K562 (cell line): ENCODE data around the gene YBEY. TPM values are rescaled to one million over a fixed set of nuclear protein-coding genes. Genes with fewer than 3 reads are reported as not detected.

ENCODE experiments used
- ATAC-seq: fragments of 200-7000 bp; cut with Tn5 transposase; 3 replicates; pipeline ENCODE4 v1.9.1; 2020; ENCODE audit warnings: moderate library complexity
- BruUV-seq: library from RNA; stranded (reverse); fragments of 400-500 nt; replicated peaks from 2 replicates; lab custom pipeline; 2021; lab: Mats Ljungman, UMichigan
- CTCF ChIA-PET: fragments of 300-600 bp; formaldehyde crosslinking; extraction: SDS; loops from one replicate; lab custom pipeline; 2021; ENCODE audit warnings: low intra/inter-chr PET ratio; lab: Yijun Ruan, JAX
- POLR2A ChIA-PET: fragments of 300-600, 350-650 bp; sonication (Branson Sonifier 250); formaldehyde crosslinking; extraction: SDS; loops from one replicate; lab custom pipeline; 2021; ENCODE audit warnings: antibody characterized with exemption, inconsistent platforms; lab: Yijun Ruan, JAX
- DNase-seq, 4 experiments: peaks; one replicate each; pipeline versions ENCODE4 v3.0.0 to v3.0.0-alpha.2; 2011 to 2018; ENCODE audit warnings: low spot score in 3 of 4, mixed read lengths in 3 of 4; ENCODE audit errors: extremely low read depth in 1 of 4
- FAIRE-seq: peaks from 2 replicates; lab custom pipeline; 2011; peaks lifted over from hg19 to GRCh38; lab: Jason Lieb, UNC
- H2AFZ ChIP-seq: 2 replicates; pipeline ENCODE4 v1.6.0; 2011; ENCODE audit warnings: low read depth, low read length, control low read depth, inconsistent platforms
- H3K27ac ChIP-seq: fragments of 200-600 bp; 3 replicates; pipeline ENCODE4 v1.8.0; 2011; ENCODE audit warnings: low read depth, mild to moderate bottlenecking, control low read depth, inconsistent platforms, low read length, moderate library complexity, mixed read lengths; ENCODE audit errors: extremely low read depth
- H3K27me3 ChIP-seq, 2 experiments: fragments of 300-600 bp in 1 of 2; 2 replicates in 1 of 2; 3 replicates in 1 of 2; pipeline versions ENCODE4 v1.6.0 to v1.8.0; 2011; ENCODE audit warnings: inconsistent platforms in 2 of 2, low read length in 2 of 2, mild to moderate bottlenecking in 1 of 2, mixed read lengths in 1 of 2, moderate library complexity in 1 of 2; ENCODE audit not compliant: control insufficient read depth in 2 of 2, insufficient read depth in 2 of 2
- H3K36me3 ChIP-seq: fragments of 300-600 bp; 3 replicates; pipeline ENCODE4 v1.8.0; 2011; ENCODE audit warnings: mild to moderate bottlenecking, low read length, inconsistent platforms; ENCODE audit not compliant: control insufficient read depth, insufficient read depth
- H3K4me1 ChIP-seq, 2 experiments: fragments of 200-600 bp in 1 of 2; replicated peaks in 1 of 2; 2 replicates in 1 of 2; 3 replicates in 1 of 2; pipeline versions ENCODE4 v1.5.1 to v1.8.0; 2011; ENCODE audit warnings: inconsistent platforms in 2 of 2, low read length in 2 of 2, mild to moderate bottlenecking in 1 of 2, mixed read lengths in 1 of 2, moderate library complexity in 1 of 2; ENCODE audit not compliant: control insufficient read depth in 2 of 2, insufficient read depth in 2 of 2
- H3K4me2 ChIP-seq: 2 replicates; pipeline ENCODE4 v1.6.1; 2011; ENCODE audit warnings: low read length, control low read depth, inconsistent platforms, mixed read lengths; ENCODE audit not compliant: insufficient read depth
- H3K4me3 ChIP-seq: fragments of 200-600 bp; sonication (generic), shearing (Covaris generic); 2 replicates; pipeline ENCODE4 v1.5.1; 2016; ENCODE audit warnings: control low read depth, inconsistent platforms
- H3K79me2 ChIP-seq: fragments of 200-600 bp; 3 replicates; pipeline ENCODE4 v1.8.0; 2011; ENCODE audit warnings: low read length, inconsistent platforms; ENCODE audit not compliant: control insufficient read depth, insufficient read depth
- H3K9ac ChIP-seq, 2 experiments: 2 replicates each; pipeline versions ENCODE4 v1.6.0 to v1.6.1; 2011; ENCODE audit warnings: low read depth in 2 of 2, low read length in 2 of 2, control low read depth in 1 of 2, inconsistent platforms in 1 of 2, mild to moderate bottlenecking in 1 of 2, mixed read lengths in 1 of 2; ENCODE audit not compliant: insufficient read depth in 1 of 2
- H3K9me1 ChIP-seq: one replicate; pipeline ENCODE4 v1.6.0; 2011; ENCODE audit warnings: inconsistent platforms, mild to moderate bottlenecking, low read length, moderate library complexity; ENCODE audit not compliant: control insufficient read depth, insufficient read depth
- H3K9me3 ChIP-seq: replicated peaks from 2 replicates; pipeline ENCODE4 v1.5.1; 2011; ENCODE audit warnings: low read depth, low read length, inconsistent platforms; ENCODE audit not compliant: control insufficient read depth, insufficient read depth
- H4K20me1 ChIP-seq: replicated peaks from 2 replicates; pipeline ENCODE4 v1.6.1; 2011; ENCODE audit warnings: low read length, inconsistent platforms, mixed read lengths; ENCODE audit not compliant: control insufficient read depth, insufficient read depth
- ATF1 ChIP-seq, 2 experiments: fragments of 450-650 bp in 1 of 2; IDR thresholded peaks; 2 replicates each; pipeline ENCODE4 v1.6.1; 2016; ENCODE audit warnings: missing compliant biosample characterization in 1 of 2, missing genetic modification characterization in 1 of 2
- ATF4 ChIP-seq: fragments of 450-650 bp; formaldehyde crosslinking; IDR thresholded peaks from 2 replicates; pipeline ENCODE4 v1.4.0; 2022; ENCODE audit warnings: mild to moderate bottlenecking, moderate library complexity
- CEBPG ChIP-seq, 3 experiments: fragments of 200-800 bp in 1 of 3; sonication (Bioruptor generic) in 1 of 3; sonication (generic) in 1 of 3; formaldehyde crosslinking in 1 of 3; IDR thresholded peaks in 2 of 3; conservative IDR thresholded peaks in 1 of 3; 2 replicates each; pipeline versions ENCODE4 v1.6.1 to v1.8.0; 2016 to 2022; ENCODE audit warnings: missing compliant biosample characterization in 2 of 3, missing genetic modification characterization in 2 of 3, mild to moderate bottlenecking in 1 of 3, missing genetic modification reagents in 1 of 3
- E4F1 ChIP-seq: fragments of 250-450 bp; sonication (Bioruptor Pico); IDR thresholded peaks from 2 replicates; pipeline ENCODE4 v1.5.0; 2021; ENCODE audit warnings: mild to moderate bottlenecking, borderline replicate concordance
- MAZ ChIP-seq, 2 experiments: fragments of 450-650 bp in 1 of 2; sonication (generic) in 1 of 2; formaldehyde crosslinking; IDR thresholded peaks in 1 of 2; conservative IDR thresholded peaks in 1 of 2; 2 replicates each; pipeline versions ENCODE4 v1.4.0 to v1.5.0; 2020; ENCODE audit warnings: mild to moderate bottlenecking in 1 of 2, missing genetic modification reagents in 1 of 2
- SMAD4 ChIP-seq: fragments of 250-450 bp; sonication (Bioruptor Pico); conservative IDR thresholded peaks from 2 replicates; pipeline ENCODE4 v1.8.0; 2021; ENCODE audit warnings: inconsistent platforms, mild to moderate bottlenecking, moderate library complexity
- SUPT5H ChIP-seq: fragments of 450-650 bp; IDR thresholded peaks from 2 replicates; pipeline ENCODE4 v1.6.1; 2016
- ZBED1 ChIP-seq: IDR thresholded peaks from 2 replicates; pipeline ENCODE4 v1.6.1; 2014
- ZNF311 ChIP-seq: fragments of 250-450 bp; sonication (Bioruptor Pico); IDR thresholded peaks from 2 replicates; pipeline ENCODE4 v1.4.0; 2020; ENCODE audit warnings: mild to moderate bottlenecking, moderate library complexity
- ZNF507 ChIP-seq: conservative IDR thresholded peaks from 2 replicates; pipeline ENCODE4 v1.6.1; 2017; ENCODE audit warnings: missing genetic modification characterization, missing compliant biosample characterization
- ZNF740 ChIP-seq, 3 experiments: fragments of 200-800 bp in 1 of 3; sonication (Bioruptor generic) in 1 of 3; sonication (generic) in 1 of 3; formaldehyde crosslinking in 1 of 3; IDR thresholded peaks; 2 replicates each; pipeline versions ENCODE4 v1.6.1 to v1.8.0; 2016 to 2022; ENCODE audit warnings: mild to moderate bottlenecking in 2 of 3, missing compliant biosample characterization in 2 of 3, missing genetic modification characterization in 2 of 3, missing genetic modification reagents in 1 of 3
- ZNF778 ChIP-seq: fragments of 450-650 bp; formaldehyde crosslinking; IDR thresholded peaks from 2 replicates; pipeline ENCODE4 v1.4.0; 2020; ENCODE audit warnings: mild to moderate bottlenecking, moderate library complexity
- WGBS: fragments of 100-300 bp; shearing (Covaris generic); methylation state at CpG from one replicate; pipeline ENCODE4 v1.1.6; 2016; ENCODE audit warnings: low coverage, mixed read lengths; ENCODE audit not compliant: insufficient coverage; ENCODE audit errors: missing lambda C conversion rate; 5-methylcytosine and 5-hydroxymethylcytosine counted together
- in situ Hi-C: fragments of 300-500 bp; cut with MboI; formaldehyde crosslinking; loops from 4 replicates; pipeline ENCODE4 v1.15.0; 2018; ENCODE audit warnings: inconsistent platforms, mixed read lengths
- intact Hi-C: fragments of 100-400 bp; cut with micrococcal nuclease; formaldehyde crosslinking; loops from 2 replicates; pipeline ENCODE4 v1.14.2; 2022
- polyA plus RNA-seq, 8 experiments: library from polyadenylated mRNA; depleted of rRNA in 4 of 8; stranded (reverse) in 5 of 8; unstranded in 3 of 8; fragments of >200 nt; fragmentation: Nextera tagmentation in 2 of 8; fragmentation: Illumina TruSeq in 1 of 8; extraction: Ambion mirVana in 2 of 8; extraction: Trizol in 1 of 8; gene quantifications; 2 replicates each; pipeline versions ENCODE4 v1.2.1 to v1.2.3, GENCODE V29; 2011 to 2014; ENCODE audit warnings: inconsistent platforms in 1 of 8, missing spikeins in 1 of 8
- total RNA-seq, 7 experiments: library from RNA; depleted of rRNA in 6 of 7; stranded (reverse); fragments of >200 nt in 6 of 7; fragmentation: Illumina TruSeq in 2 of 7; extraction: Trizol in 2 of 7; gene quantifications; 2 replicates each; pipeline versions ENCODE4 v1.2.1 to v1.2.3, GENCODE V29; 2011 to 2021; ENCODE audit warnings: low replicate concordance in 1 of 7

The YBEY gene
- total and polyA plus RNA-seq, 9 of the 15 experiments (the other 6 are each of a cell fraction or from before 2014, with no cell fraction given), result 6.4 to 28.0 (median 12.4) TPM

GRCh38 chr21:46243325-46243724 lies 42.8 kb upstream of the YBEY start:
- ChIA-PET POLR2A (interaction anchor here (0.6 to 2.7 kb wide), 9 partner anchors 9 to 391 kb away, joined by 3 to 13 read pairs (median 4); no protein-coding TSS in a partner anchor), CTCF (no interaction called here)
- TF ChIP-seq SUPT5H, result 0 out of 2 replicates have a peak, but pooled peaks have one; percentile 19
- TF ChIP-seq ATF1 (CRISPR knock-in tag; IDR thresholded peaks at IDR 0.05), result 0 out of 2 replicates have a peak, but pooled peaks have one; percentile 12
- TF ChIP-seq ATF1 (tag; IDR thresholded peaks at IDR 0.05), result no peak
- no peak for TF ChIP-seq ZBED1
- 0 out of 2 replicates have a peak, but pooled peaks have one; percentile 18 for TF ChIP-seq E4F1 (CRISPR knock-in tag)
- no peak for TF ChIP-seq ZNF311
- peak; percentile 55; the same call in 1 of the 2 replicates for TF ChIP-seq ZNF740 (CRISPR knock-in tag; IDR thresholded peaks at IDR 0.05)
- TF ChIP-seq ZNF740 (tag; IDR thresholded peaks at IDR 0.05), result no peak
- 0 out of 2 replicates have a peak, but pooled peaks have one; percentile 12 for TF ChIP-seq ATF4 (CRISPR knock-in tag)
- 0 out of 4 replicates have a peak, but pooled peaks of 1 of the 2 experiments have one; percentile 21 for TF ChIP-seq MAZ (CRISPR knock-in tag; conservative IDR thresholded peaks at IDR 0.05 in 1 of 2, IDR thresholded peaks at IDR 0.05 in 1 of 2)
- peak; percentile 29; the same call in 1 of the 2 replicates for TF ChIP-seq SMAD4 (CRISPR knock-in tag)
- TF ChIP-seq ZNF507 (tag), result no peak
- TF ChIP-seq ZNF778, result no peak
- no peak for TF ChIP-seq CEBPG (CRISPR knock-in tag; IDR thresholded peaks at IDR 0.05)
- TF ChIP-seq CEBPG (tag; conservative IDR thresholded peaks at IDR 0.05 in 1 of 2, IDR thresholded peaks at IDR 0.05 in 1 of 2), result peak in 1 of 2 experiments; percentile 71; a peak in 2 of 4 replicates
- no peak overlapping the region for H3K4me2 ChIP-seq
- BruUV-seq, result no TSS peak
- no peak overlapping the region for H2AFZ ChIP-seq
- H3K4me3 ChIP-seq, result no peak overlapping the region
- ATAC-seq (peak; percentile 18), FAIRE-seq (no peak), DNase-seq (no peak)
- H3K79me2 ChIP-seq, result no peaks in the 10 kb centered on the region; the same call in 2 of the 3 replicates
- H4K20me1 ChIP-seq, result 0 out of 2 replicates have a peak, but pooled peaks cover 11% of the 10 kb centered on the region
- H3K4me1 ChIP-seq, result peaks cover 5 to 9% of the 10 kb centered on the region in 2 experiments; a peak in 4 of 5 replicates
- H3K9me1 ChIP-seq, result no peaks in the 10 kb centered on the region
- in situ Hi-C loops, result no loop called here
- 0 out of 4 replicates have a peak overlapping the region, but pooled peaks of 1 of the 2 experiments have one; percentile 15 for H3K9ac ChIP-seq
- 64% methylated on average over 8 of the region's 8 CpGs for WGBS
- no peaks in the 10 kb centered on the region for H3K27me3 ChIP-seq
- H3K27ac ChIP-seq, result no peak overlapping the region; the same call in 2 of the 3 replicates
- H3K36me3 ChIP-seq, result peaks cover 94% of the 10 kb centered on the region
- intact Hi-C loops, result no loop called here
- H3K9me3 ChIP-seq, result no peaks in the 10 kb centered on the region
